GM12865 (cell line): ENCODE data around the gene LGR5.

Source experiments
- DNase-seq: peaks from one replicate; pipeline ENCODE4 v3.0.0; 2010; ENCODE audit warnings: low read depth
- H3K4me3 ChIP-seq: 2 replicates; pipeline ENCODE4 v1.5.1; 2011; ENCODE audit warnings: mild to moderate bottlenecking, low read depth, low read length, control low read depth
- TF ChIP-seq, protein P1 (sequence below): IDR thresholded peaks from 2 replicates; pipeline ENCODE4 v1.5.1; 2011; ENCODE audit warnings: low read length, control low read depth, low read depth, inconsistent platforms; ENCODE audit not compliant: insufficient read depth; ENCODE audit errors: missing control alignments

The LGR5 gene, protein sequence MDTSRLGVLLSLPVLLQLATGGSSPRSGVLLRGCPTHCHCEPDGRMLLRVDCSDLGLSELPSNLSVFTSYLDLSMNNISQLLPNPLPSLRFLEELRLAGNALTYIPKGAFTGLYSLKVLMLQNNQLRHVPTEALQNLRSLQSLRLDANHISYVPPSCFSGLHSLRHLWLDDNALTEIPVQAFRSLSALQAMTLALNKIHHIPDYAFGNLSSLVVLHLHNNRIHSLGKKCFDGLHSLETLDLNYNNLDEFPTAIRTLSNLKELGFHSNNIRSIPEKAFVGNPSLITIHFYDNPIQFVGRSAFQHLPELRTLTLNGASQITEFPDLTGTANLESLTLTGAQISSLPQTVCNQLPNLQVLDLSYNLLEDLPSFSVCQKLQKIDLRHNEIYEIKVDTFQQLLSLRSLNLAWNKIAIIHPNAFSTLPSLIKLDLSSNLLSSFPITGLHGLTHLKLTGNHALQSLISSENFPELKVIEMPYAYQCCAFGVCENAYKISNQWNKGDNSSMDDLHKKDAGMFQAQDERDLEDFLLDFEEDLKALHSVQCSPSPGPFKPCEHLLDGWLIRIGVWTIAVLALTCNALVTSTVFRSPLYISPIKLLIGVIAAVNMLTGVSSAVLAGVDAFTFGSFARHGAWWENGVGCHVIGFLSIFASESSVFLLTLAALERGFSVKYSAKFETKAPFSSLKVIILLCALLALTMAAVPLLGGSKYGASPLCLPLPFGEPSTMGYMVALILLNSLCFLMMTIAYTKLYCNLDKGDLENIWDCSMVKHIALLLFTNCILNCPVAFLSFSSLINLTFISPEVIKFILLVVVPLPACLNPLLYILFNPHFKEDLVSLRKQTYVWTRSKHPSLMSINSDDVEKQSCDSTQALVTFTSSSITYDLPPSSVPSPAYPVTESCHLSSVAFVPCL

DNA sequence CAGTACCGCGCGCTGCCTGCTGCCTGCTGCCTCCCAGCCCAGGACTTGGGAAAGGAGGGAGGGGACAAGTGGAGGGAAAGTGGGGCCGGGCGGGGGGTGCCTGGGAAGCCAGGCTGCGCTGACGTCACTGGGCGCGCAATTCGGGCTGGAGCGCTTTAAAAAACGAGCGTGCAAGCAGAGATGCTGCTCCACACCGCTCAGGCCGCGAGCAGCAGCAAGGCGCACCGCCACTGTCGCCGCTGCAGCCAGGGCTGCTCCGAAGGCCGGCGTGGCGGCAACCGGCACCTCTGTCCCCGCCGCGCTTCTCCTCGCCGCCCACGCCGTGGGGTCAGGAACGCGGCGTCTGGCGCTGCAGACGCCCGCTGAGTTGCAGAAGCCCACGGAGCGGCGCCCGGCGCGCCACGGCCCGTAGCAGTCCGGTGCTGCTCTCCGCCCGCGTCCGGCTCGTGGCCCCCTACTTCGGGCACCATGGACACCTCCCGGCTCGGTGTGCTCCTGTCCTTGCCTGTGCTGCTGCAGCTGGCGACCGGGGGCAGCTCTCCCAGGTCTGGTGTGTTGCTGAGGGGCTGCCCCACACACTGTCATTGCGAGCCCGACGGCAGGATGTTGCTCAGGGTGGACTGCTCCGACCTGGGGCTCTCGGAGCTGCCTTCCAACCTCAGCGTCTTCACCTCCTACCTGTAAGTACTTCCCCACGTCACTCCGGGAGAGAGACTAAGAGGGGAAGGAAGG lies at the start of gene LGR5:
LGR5 (plus strand) TSS at position 186 of the 732 bp plus-strand sequence; CDS start at position 469, 283 bp downstream.
- peak; percentile 9 for DNase-seq
- TF ChIP-seq, protein P1, sequence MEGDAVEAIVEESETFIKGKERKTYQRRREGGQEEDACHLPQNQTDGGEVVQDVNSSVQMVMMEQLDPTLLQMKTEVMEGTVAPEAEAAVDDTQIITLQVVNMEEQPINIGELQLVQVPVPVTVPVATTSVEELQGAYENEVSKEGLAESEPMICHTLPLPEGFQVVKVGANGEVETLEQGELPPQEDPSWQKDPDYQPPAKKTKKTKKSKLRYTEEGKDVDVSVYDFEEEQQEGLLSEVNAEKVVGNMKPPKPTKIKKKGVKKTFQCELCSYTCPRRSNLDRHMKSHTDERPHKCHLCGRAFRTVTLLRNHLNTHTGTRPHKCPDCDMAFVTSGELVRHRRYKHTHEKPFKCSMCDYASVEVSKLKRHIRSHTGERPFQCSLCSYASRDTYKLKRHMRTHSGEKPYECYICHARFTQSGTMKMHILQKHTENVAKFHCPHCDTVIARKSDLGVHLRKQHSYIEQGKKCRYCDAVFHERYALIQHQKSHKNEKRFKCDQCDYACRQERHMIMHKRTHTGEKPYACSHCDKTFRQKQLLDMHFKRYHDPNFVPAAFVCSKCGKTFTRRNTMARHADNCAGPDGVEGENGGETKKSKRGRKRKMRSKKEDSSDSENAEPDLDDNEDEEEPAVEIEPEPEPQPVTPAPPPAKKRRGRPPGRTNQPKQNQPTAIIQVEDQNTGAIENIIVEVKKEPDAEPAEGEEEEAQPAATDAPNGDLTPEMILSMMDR: no peak
- H3K4me3 ChIP-seq: peak within 1 kb of the TSS; percentile 16

DNA sequence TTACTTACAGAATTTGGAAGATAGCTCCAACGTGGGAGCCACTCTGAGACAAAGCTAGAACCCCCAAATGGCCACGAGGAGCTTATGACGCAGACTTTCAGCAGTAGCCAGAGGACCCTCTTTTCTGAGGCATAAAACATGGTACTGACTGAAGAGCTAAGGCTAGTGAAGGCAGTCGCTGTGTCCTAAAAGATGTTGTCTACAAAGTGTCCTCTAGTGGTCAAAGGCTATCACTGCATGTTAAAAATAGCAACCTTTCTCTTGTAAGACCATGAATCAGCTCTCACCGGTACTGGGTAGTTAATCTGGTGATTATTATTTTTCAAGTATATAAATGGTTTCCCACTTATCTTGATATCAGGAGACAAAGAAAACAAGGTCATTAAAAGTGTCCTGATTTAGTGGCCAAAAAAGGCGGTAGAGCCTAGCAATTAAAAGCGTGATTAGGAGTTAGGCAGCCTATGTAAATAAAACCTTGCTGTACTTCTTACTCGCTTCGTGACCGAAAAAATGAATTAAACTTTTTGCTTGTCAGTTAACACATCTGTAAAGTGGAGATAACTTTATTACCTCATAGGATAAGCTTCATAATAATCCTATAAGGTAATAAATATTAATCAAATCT lies 47.0 kb upstream of the LGR5 start:
- TF ChIP-seq, protein P1: peak; percentile 83
- peak; percentile 73 for DNase-seq
- H3K4me3 ChIP-seq: no peak overlapping the region

DNA sequence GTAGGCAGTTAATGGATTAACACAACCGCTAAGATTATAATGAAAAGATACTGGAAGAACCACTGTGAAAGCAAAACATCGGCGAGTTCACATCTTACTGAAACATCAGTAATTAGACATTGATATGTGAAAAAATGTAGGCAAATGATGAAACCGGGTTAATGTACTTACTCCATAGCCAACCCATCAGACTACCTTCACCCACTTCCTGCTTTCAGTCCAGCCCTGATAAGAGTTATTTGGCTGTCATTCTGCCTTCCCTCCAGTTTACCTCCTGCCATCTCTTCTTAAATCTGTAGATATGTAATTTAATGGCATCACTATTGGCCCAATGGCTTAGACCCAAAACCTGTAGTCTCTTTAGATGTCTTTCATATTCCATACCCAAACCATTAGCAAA lies 46.0 kb upstream of the LGR5 start:
- DNase-seq: no peak
- no peak overlapping the region for H3K4me3 ChIP-seq
- TF ChIP-seq, protein P1: no peak

DNA sequence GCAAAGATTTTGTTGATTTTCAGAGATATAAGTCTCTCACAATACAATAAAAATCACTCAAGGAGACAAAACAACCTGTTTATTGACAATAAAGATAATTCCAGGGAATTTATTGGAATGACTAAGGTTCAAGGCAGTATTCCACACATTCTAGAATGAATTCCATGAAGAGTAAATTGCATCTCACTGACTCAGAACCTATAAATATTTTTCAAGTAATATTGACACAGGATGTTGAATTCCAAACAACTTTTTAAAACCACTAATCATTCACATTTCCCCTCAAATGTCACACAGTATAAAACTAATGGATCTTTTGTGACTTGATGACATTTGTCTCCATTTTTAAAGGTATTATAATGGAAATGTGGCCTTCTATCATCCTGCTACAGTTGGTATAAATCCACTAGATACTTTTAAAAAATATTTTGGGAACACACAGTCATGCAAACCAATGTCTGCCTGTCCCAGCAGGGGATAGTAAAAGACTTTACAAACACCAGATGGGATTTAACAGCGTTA lies 42.1 kb upstream of the LGR5 start:
- no peak overlapping the region for H3K4me3 ChIP-seq
- TF ChIP-seq, protein P1: no peak
- no peak for DNase-seq

DNA sequence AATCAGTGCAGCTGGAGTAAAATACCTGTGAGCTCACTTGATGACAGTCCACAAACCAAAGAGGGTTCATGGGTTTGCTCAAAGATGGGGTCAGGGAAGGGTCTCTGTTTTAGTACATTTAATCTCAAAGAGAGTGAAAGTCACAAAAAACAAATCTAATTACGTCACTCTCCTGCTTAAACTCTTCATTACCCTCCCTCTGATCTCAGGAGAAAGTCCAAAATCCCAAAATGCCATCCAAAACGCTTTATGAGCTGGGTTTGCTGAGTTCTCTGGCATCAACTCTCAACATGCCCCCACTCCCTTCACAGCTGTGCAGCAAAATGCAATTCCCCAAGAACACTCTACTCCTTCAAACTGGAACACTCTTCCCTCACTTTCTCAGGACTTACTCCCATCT lies 40.4 kb upstream of the LGR5 start:
- no peak overlapping the region for H3K4me3 ChIP-seq
- TF ChIP-seq, protein P1: no peak
- no peak for DNase-seq

DNA sequence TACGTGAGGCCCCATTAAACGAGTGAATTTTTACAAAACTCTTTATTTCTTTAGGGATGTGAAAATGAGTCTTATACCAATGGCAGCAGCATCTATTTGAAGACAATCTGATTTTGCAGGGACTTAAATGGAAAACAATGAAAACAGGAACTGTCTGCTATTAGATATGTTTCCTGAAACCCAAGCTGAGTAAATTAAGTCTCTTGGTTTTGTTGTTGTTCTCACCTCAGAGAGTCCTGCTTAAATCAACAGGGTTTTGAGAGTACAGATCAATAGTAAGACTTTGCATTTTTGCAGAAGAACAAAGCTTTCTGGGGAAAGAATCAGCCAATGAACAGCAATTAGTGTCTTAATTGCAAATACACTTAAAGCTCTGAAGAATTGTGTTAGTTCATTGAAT lies 39.1 kb upstream of the LGR5 start:
- H3K4me3 ChIP-seq: no peak overlapping the region
- peak; percentile 4 for DNase-seq
- TF ChIP-seq, protein P1: no peak
